Measurements from ENCODE around the gene EVX1.

Gene EVX1

DNA sequence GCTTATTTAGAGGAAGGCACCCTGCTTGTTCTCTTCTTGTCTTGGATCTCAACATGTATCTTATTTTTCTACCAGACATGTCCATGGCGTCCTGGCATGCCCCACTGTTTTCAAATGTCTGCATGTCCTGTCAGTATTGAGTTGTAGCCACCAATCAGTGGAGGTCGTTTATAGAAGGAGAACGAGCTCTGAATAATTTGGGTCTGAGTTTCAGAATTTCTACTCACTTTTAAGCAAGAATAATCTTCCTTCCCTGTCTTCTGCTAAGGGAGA lies 39.8 kb upstream of the EVX1 start:
- H3K27ac ChIP-seq: peak overlapping the region; percentile 98
- no peak for TF ChIP-seq CTCF (conservative IDR thresholded peaks at IDR 0.05)

GRCh38 chr7:27203365-27203953 lies 39.1 kb upstream of the EVX1 start:
- peak overlapping the region; percentile 98 for H3K27ac ChIP-seq

GRCh38 chr7:27203964-27204594 lies 38.5 kb upstream of the EVX1 start:
- TF ChIP-seq CTCF (conservative IDR thresholded peaks at IDR 0.05): no peak
- peak overlapping the region; percentile 98 for H3K27ac ChIP-seq

More at GRCh38 chr7:27203365-27203953, 39.1 kb upstream of the EVX1 start:
- no peak for TF ChIP-seq CTCF (conservative IDR thresholded peaks at IDR 0.05)

DNA sequence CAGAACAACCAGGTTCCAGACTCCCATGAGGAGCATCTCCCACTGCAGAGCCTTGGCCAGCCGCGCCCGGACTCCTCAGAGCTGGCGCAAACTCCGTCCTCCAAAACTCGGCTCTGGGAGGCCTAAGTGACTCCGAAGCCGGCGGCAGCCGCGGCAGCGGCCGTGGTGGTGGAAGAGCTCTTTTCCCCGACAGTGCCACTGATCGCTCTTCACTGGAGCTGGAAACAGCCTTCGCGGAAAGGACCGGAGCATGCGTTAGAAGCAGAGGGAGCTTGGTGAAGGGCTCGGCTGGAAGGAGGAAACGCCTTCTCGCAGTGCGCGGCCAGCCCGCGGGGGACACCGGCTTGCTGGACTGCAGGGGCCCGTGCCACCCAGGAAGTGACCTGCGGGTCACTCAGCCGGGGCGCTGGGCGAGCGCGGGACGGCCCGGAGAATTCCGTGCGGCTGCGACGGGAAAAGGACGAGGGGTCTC lies 37.7 kb upstream of the EVX1 start:
- no peak for TF ChIP-seq CTCF (conservative IDR thresholded peaks at IDR 0.05)
- peak overlapping the region; percentile 98 for H3K27ac ChIP-seq

GRCh38 chr7:27205325-27206280 lies 37.0 kb upstream of the EVX1 start:
- H3K27ac ChIP-seq: peak overlapping the region; percentile 98
- TF ChIP-seq CTCF (conservative IDR thresholded peaks at IDR 0.05): no peak

- TF ChIP-seq CTCF (conservative IDR thresholded peaks at IDR 0.05): no peak
- H3K27ac ChIP-seq: peak overlapping the region; percentile 98
Measured at GRCh38 chr7:27207348-27207985, 35.1 kb upstream of the EVX1 start.

GRCh38 chr7:27208998-27209397 lies 33.6 kb upstream of the EVX1 start:
- TF ChIP-seq CTCF (conservative IDR thresholded peaks at IDR 0.05): no peak
- H3K27ac ChIP-seq: peak overlapping the region; percentile 98

Measured in VCaP (cell line).